ENCODE results near the gene TLE2.
A peak's percentile ranks its signal among the peaks of the same experiment; 100 is the strongest.

Gene TLE2

GRCh38 chr19:2983351-2984214 lies 45.5 kb downstream of the TLE2 start:
- Histone ChIP-seq H3K36me3 (ENCODE audit: insufficient read depth, low read length) (no peaks in the 10 kb centered on the region), H3K9me3 (ENCODE audit: control insufficient read depth, insufficient read depth, low read length) (no peaks in the 10 kb centered on the region), H3K4me1 (ENCODE audit: insufficient read depth, low read length) (peaks cover 28% of the 10 kb centered on the region), H3K9ac (ENCODE audit: low read depth, low read length) (peak overlapping the region; percentile 35; the same call in 1 of the 2 replicates)

GRCh38 chr19:2982983-2983350 lies 46.1 kb downstream of the TLE2 start:
- Histone ChIP-seq H3K36me3 (ENCODE audit: insufficient read depth, low read length) (no peaks in the 10 kb centered on the region), H3K9ac (ENCODE audit: low read depth, low read length) (peak overlapping the region; percentile 16; the same call in 1 of the 2 replicates)

GRCh38 chr19:2982561-2982960 lies 46.5 kb downstream of the TLE2 start:
- no peaks in the 10 kb centered on the region for H3K9me3 ChIP-seq (ENCODE audit: control insufficient read depth, insufficient read depth, low read length)
- peaks cover 25% of the 10 kb centered on the region for H3K4me1 ChIP-seq (ENCODE audit: insufficient read depth, low read length)
- no peak overlapping the region for H3K9ac ChIP-seq (ENCODE audit: low read depth, low read length)
- H3K36me3 ChIP-seq (ENCODE audit: insufficient read depth, low read length): no peaks in the 10 kb centered on the region

More at GRCh38 chr19:2982983-2983350, 46.1 kb downstream of the TLE2 start:
- Histone ChIP-seq H3K4me1 (ENCODE audit: insufficient read depth, low read length) (peaks cover 29% of the 10 kb centered on the region), H3K9me3 (ENCODE audit: control insufficient read depth, insufficient read depth, low read length) (no peaks in the 10 kb centered on the region)

GRCh38 chr19:2981898-2982297 lies 47.2 kb downstream of the TLE2 start:
- Histone ChIP-seq H3K9ac (ENCODE audit: low read depth, low read length) (no peak overlapping the region), H3K9me3 (ENCODE audit: control insufficient read depth, insufficient read depth, low read length) (no peaks in the 10 kb centered on the region), H3K36me3 (ENCODE audit: insufficient read depth, low read length) (no peaks in the 10 kb centered on the region), H3K4me1 (ENCODE audit: insufficient read depth, low read length) (peaks cover 19% of the 10 kb centered on the region)

GRCh38 chr19:2978772-2979171 lies 50.3 kb downstream of the TLE2 start:
- Histone ChIP-seq H3K36me3 (ENCODE audit: insufficient read depth, low read length) (no peaks in the 10 kb centered on the region), H3K9ac (ENCODE audit: low read depth, low read length) (no peak overlapping the region), H3K9me3 (ENCODE audit: control insufficient read depth, insufficient read depth, low read length) (no peaks in the 10 kb centered on the region), H3K4me1 (ENCODE audit: insufficient read depth, low read length) (peaks cover 20% of the 10 kb centered on the region)

GRCh38 chr19:2978166-2978767 lies 50.8 kb downstream of the TLE2 start:
- no peaks in the 10 kb centered on the region for H3K9me3 ChIP-seq (ENCODE audit: control insufficient read depth, insufficient read depth, low read length)
- H3K4me1 ChIP-seq (ENCODE audit: insufficient read depth, low read length): peaks cover 15% of the 10 kb centered on the region
- no peak overlapping the region; the same call in 1 of the 2 replicates for H3K9ac ChIP-seq (ENCODE audit: low read depth, low read length)
- no peaks in the 10 kb centered on the region for H3K36me3 ChIP-seq (ENCODE audit: insufficient read depth, low read length)

- Histone ChIP-seq H3K36me3 (ENCODE audit: insufficient read depth, low read length) (no peaks in the 10 kb centered on the region), H3K9ac (ENCODE audit: low read depth, low read length) (peak overlapping the region; percentile 45), H3K4me1 (ENCODE audit: insufficient read depth, low read length) (peaks cover 10% of the 10 kb centered on the region; the same call in 1 of the 2 replicates), H3K9me3 (ENCODE audit: control insufficient read depth, insufficient read depth, low read length) (no peaks in the 10 kb centered on the region)
Observed at GRCh38 chr19:2977746-2978138, 51.3 kb downstream of the TLE2 start.

GRCh38 chr19:2977001-2977745 lies 51.9 kb downstream of the TLE2 start, which contains the start of gene TLE6:
Gene TLE6 (plus strand): TSS chr19:2977564. CDS start chr19:2978234, 670 bp downstream.
- H3K4me1 ChIP-seq (ENCODE audit: insufficient read depth, low read length): peaks cover 6% of the 10 kb centered on the region; the same call in 1 of the 2 replicates
- H3K9me3 ChIP-seq (ENCODE audit: control insufficient read depth, insufficient read depth, low read length): no peaks in the 10 kb centered on the region
- H3K9ac ChIP-seq (ENCODE audit: low read depth, low read length): peak within 1 kb of the TSS; percentile 57

GRCh38 chr19:2976609-2977000 lies 52.5 kb downstream of the TLE2 start:
- H3K9me3 ChIP-seq (ENCODE audit: control insufficient read depth, insufficient read depth, low read length): no peaks in the 10 kb centered on the region
- peaks cover 6% of the 10 kb centered on the region; the same call in 1 of the 2 replicates for H3K4me1 ChIP-seq (ENCODE audit: insufficient read depth, low read length)
- H3K9ac ChIP-seq (ENCODE audit: low read depth, low read length): peak overlapping the region; percentile 57; the same call in 1 of the 2 replicates
- H3K36me3 ChIP-seq (ENCODE audit: insufficient read depth, low read length): no peaks in the 10 kb centered on the region

More at GRCh38 chr19:2977001-2977745, 51.9 kb downstream of the TLE2 start, which contains the start of gene TLE6:
- no peaks in the 10 kb centered on the region for H3K36me3 ChIP-seq (ENCODE audit: insufficient read depth, low read length)

- no peaks in the 10 kb centered on the region for H3K36me3 ChIP-seq (ENCODE audit: insufficient read depth, low read length)
- no peaks in the 10 kb centered on the region for H3K9me3 ChIP-seq (ENCODE audit: control insufficient read depth, insufficient read depth, low read length)
- H3K9ac ChIP-seq (ENCODE audit: low read depth, low read length): no peak overlapping the region
- peaks cover 6% of the 10 kb centered on the region; the same call in 1 of the 2 replicates for H3K4me1 ChIP-seq (ENCODE audit: insufficient read depth, low read length)
Observed at GRCh38 chr19:2974342-2975041, 54.6 kb downstream of the TLE2 start.

GRCh38 chr19:2973229-2973628 lies 55.9 kb downstream of the TLE2 start:
- Histone ChIP-seq H3K4me1 (ENCODE audit: insufficient read depth, low read length) (peaks cover 6% of the 10 kb centered on the region; the same call in 1 of the 2 replicates), H3K9ac (ENCODE audit: low read depth, low read length) (no peak overlapping the region), H3K36me3 (ENCODE audit: insufficient read depth, low read length) (no peaks in the 10 kb centered on the region), H3K9me3 (ENCODE audit: control insufficient read depth, insufficient read depth, low read length) (no peaks in the 10 kb centered on the region)

- no peaks in the 10 kb centered on the region for H3K9me3 ChIP-seq (ENCODE audit: control insufficient read depth, insufficient read depth, low read length)
- H3K4me1 ChIP-seq (ENCODE audit: insufficient read depth, low read length): no peaks in the 10 kb centered on the region; the same call in 1 of the 2 replicates
- no peak overlapping the region for H3K9ac ChIP-seq (ENCODE audit: low read depth, low read length)
- no peaks in the 10 kb centered on the region for H3K36me3 ChIP-seq (ENCODE audit: insufficient read depth, low read length)
Observed at GRCh38 chr19:2970201-2970835, 58.8 kb downstream of the TLE2 start.

GRCh38 chr19:2969104-2969504 lies 60.0 kb downstream of the TLE2 start:
- no peaks in the 10 kb centered on the region; the same call in 1 of the 2 replicates for H3K4me1 ChIP-seq (ENCODE audit: insufficient read depth, low read length)
- H3K9ac ChIP-seq (ENCODE audit: low read depth, low read length): no peak overlapping the region
- H3K9me3 ChIP-seq (ENCODE audit: control insufficient read depth, insufficient read depth, low read length): no peaks in the 10 kb centered on the region
- no peaks in the 10 kb centered on the region for H3K36me3 ChIP-seq (ENCODE audit: insufficient read depth, low read length)
